ENCODE data around the gene SPNS2.

The SPNS2 gene

DNA sequence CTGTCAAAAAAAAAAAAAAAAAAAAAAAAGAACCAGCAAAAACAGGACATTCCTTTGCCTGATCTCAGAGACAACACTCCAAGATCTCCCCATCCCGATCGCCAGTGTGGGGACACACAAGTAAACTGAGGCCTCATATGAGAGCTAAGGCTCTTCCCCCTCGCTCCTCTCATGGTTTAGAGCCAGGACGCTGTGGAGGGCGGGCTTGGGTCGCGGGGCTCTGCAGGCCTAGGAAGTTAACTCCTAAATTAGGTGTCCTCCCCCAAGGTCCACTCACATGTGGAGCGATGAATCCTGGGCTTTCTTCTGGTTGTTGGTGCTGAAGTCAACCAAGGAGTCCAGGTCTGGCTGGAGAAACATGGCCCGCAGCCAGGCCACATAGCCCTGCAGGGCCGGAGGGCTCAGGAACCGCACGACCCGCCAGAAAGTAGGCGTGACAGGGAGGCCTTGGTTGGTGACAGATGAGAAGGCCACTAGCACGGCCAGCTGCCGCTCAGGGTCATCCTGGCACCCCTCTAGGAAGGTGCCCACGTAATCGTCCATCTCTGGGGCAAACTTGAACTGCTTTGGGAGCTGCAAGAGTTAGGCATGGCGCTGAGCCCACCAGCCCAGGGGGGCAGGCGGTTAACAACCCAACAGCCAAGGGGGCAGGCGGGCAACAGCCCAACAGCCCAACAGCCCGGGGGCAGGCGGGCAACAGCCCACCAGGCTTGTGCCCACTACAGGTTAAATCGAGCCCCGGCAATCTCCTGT lies 51.3 kb downstream of the SPNS2 start:
- no peak for DNase-seq (ENCODE audit: low read depth in 2 of 2)

DNA sequence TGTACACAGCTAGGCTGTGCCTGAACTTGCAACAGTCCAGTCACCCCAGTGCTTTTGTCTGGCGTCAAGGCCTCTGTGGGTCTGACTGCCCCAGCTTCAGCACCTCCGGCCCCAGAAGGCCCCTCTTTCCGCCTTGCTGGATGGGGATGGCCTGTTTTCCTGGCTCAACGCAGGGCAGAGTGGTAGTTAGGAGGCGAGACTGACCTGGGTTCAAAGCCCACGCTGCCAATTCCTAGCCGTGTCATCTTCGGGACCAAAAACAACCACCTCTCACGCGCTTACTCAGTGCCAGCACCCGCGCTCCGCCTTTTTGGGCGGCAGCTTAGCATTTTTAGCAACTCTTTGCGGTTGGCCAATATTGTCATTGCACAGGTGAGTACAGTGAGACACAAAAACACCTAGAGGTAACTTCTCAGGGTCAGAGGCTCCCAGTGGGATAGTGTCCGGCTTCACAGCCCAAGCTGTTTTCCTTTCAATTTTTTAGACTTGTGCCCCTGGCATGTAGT lies 51.9 kb downstream of the SPNS2 start:
- no peak for DNase-seq (ENCODE audit: low read depth in 2 of 2)

DNA sequence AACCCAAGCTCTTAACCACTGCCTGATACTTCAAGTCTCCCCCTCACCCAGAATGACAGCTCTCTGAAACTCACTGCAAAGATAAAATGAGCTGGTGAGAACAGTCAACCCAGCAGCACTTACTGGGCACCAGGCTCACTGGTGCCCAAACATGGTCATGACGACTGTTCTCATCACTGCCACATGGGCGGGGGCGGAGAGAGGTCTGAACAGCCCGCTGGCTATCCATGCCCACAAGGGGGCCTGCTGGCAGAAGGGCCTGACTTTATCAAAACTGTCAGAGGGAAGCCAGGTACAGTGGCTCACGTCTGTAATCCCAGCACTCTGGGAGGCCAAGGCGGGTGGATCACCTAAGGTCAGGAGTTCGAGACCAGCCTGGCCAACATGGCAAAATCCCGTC lies 52.5 kb downstream of the SPNS2 start:
- no peak for DNase-seq (ENCODE audit: low read depth in 2 of 2)

DNA sequence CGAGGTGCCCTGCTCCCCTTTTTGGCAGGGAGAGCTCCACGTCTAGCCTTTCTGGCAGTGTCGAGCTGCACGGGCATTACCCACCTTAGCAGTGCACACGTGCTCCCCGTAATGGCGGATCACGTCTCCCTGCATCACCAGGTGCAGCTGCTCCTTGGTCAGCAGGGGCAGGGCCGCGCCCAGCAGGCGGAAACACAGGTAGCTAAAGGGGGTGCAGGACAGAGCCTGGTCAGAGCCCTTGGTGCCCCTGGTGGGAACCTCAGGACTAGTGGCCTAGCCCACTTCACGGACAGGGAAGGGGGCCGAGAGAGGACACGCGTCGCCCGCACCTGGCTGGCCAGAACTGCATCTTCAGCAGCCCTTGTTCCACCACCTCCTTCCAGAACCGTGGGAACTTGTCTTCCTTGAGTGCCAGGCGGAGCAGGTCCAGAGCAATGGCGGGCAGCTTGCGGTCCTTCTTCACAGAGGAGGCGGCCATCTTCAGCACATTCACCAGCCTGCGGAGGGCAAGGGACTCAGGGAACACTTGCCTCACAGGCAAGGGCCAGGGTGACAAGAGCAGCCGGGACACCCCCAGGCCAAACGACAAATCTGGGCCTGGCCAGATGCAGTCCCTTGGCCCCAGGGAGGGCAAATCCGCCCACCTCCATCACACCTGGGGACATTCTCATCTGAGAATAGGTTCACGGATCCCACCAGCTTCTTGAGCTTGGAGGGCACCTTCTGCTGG lies 53.3 kb downstream of the SPNS2 start:
- no peak for DNase-seq (ENCODE audit: low read depth in 2 of 2)

DNA sequence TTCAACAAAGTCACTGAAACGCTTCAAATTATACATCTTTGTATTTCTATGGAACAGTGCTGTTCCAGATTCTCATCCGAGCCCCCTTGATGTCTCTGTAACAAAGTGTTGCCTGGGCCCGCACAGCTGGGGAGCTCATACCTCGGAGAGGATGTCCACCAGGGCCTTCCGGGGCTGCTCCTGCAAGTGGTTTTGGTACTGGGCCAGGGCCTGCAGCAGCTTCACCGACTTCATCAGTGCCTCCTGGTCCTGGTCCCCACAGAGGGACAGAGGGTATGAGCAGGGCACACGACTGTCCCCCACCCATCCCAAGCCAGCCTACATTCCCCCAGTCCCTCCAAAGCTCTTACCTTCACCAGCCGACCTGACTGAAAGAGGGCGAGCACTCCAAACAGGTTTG lies 55.0 kb downstream of the SPNS2 start:
- DNase-seq (ENCODE audit: low read depth in 2 of 2) = no peak

DNA sequence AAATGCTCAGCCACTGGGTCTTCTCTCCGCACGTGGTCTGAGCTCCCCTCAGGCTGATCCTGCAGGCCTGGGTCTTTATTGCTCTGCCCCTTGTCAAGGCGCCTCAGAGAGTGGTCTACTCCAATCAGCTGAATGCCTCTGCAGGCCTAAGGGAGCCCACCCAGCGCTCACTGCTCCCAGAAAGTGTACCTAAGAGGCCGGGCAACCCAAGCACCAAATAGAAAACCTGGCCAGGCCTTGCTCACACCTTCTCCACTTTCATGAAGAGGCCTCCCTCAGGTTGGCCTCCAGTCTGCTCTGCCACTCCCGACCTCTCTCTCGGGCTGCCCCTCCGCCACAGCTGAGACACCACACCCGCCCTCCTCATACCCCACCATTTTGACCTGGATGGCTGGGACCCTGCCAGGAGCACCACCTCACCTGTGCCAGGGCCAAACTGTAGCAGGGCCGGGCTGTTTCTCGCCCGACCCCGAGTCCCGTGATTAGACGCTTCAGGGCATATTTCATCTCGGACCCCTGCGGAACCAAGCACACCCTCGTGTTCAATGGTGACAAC lies 55.8 kb downstream of the SPNS2 start:
- DNase-seq (ENCODE audit: low read depth in 2 of 2) = no peak

DNA sequence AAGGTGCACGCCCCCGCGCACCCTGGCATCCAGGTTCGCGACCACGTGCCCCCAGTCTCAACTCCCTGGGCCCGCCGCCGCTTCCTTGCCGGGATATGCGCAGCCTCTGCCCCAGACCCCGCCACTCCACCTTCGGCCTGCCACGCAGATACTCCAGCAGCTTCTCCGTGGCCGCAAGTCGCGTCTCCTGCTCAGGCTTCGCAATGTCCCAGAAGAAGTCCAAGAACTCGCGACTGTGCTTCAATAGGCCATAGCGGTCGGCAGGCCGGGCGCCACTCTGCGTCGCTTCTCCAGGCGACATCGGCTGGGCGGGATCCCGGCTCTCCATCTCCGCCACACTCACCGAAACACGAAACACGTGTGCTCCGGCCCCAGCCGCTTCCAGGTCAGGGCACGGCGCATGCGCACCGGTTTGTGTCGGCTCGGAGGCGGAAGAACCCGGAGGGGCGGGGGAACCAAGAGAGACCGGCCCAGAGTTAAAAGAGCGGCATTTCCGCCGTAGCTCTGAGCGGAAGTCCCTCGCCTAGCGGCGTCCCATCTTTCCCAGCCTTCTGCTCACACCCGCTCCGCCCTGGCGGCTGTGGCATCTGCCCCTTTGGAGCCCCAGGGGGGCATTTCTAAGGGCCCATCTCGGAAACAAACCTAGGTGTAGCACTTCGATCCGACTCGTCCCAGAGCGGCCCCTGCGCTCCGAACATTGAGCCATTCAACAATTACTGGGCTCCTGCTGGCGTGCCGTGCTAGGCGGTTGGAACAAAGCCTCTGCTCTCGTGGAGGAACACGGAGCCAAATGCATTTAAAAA lies 56.5 kb downstream of the SPNS2 start, which contains the start of gene MYBBP1A:
Gene MYBBP1A, minus strand, starts transcription at position 388 of the 803 bp plus-strand sequence. Its CDS starts 60 bp downstream, at position 328.
- DNase-seq (ENCODE audit: low read depth in 2 of 2) = peak; percentile 96

DNA sequence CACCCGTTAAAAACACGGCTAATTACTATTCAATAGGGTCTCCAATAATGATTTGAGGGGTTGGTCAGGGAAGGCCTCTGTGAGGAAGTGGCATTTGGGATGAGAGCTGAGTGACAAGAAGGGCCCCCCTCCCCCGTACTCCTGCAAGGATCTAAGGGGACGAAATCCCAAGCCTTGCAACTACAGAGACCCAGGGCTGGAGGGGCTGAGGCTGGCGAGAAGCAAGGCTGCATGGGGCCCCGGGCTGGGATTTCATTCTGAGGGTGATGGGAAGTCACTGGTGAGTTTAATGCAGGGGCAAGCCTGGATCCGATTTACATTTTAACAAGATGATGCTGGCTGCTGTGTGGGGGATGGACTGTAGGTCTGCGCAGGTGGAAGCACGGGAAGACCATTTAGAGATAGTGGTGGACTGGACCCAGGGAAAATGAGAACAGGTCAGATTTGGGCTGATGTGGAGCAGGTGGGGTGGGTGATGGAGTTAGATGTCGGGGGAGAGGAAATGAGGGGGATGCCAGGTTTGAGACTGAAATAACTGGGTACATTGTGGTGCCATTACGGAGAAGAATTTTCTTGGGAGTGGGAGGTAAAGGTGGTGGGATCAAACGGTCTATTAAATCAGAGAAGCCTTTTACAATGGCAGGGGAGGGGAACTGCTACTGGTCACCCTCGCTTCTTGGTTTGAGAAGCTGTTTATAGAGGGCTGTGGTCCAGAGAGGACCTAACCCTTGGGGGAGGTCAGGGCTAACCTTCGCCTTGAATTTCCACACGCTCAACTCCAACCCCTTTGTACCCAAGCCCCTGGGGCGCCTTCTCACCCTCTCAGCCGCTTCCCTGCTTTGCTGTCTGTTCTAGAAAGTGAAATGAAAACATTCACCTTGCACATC lies 57.4 kb downstream of the SPNS2 start:
- no peak for DNase-seq (ENCODE audit: low read depth in 2 of 2)

DNA sequence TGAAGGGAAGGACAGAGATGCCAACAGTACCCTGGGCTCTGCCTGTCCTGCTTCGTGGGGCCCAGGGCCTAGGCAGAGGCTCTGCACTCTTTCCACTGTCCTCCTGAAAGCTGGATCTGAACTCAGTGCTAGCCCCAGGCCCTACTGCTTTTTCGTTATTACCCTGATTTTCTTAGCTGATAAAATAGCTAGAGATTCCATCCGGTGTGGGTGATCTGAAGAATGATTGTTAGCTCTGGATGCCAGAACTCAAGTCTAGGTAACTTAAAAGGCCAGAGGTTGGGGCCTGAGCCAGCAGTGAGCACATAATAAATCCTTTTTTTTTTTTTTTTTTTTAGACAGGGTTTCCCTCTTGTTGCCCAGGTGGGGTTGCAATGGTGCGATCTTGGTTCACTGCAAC lies 58.3 kb downstream of the SPNS2 start:
- no peak for DNase-seq (ENCODE audit: low read depth in 2 of 2)

DNA sequence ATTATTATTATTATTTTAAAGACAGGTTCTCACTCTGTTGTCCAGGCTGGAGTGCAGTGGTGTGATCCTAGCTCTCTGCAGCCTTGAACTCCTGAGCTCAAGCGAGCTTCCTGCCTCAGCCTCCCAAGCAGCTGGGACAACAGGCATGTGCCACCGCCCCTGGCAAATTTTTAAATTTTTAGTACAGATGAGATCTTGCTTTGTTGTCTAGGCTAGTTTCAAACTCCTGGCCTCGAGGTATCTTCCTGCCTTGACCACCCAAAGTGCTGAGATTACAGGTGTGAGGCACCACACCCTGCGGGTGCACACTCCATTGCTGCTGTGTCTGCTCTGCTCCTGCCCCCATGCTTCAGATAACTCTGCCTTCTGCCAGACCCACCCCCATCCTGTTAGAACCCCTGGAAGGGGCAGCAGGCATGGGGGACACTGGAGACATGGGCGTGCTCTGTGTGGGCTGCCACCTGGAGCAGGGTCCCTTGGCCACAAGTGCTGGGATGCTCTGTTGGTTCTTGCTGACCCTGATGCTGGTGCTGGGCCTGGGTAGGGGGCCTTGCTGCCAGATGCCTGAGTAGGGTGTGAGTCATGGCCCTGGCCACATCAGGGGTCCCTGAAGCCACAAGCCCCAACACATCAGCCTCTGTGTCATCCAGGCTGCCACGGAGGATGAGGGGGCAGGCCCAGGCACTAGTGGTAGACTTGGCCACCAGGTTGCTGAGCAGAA lies 59.1 kb downstream of the SPNS2 start:
- no peak for DNase-seq (ENCODE audit: low read depth in 2 of 2)

DNA sequence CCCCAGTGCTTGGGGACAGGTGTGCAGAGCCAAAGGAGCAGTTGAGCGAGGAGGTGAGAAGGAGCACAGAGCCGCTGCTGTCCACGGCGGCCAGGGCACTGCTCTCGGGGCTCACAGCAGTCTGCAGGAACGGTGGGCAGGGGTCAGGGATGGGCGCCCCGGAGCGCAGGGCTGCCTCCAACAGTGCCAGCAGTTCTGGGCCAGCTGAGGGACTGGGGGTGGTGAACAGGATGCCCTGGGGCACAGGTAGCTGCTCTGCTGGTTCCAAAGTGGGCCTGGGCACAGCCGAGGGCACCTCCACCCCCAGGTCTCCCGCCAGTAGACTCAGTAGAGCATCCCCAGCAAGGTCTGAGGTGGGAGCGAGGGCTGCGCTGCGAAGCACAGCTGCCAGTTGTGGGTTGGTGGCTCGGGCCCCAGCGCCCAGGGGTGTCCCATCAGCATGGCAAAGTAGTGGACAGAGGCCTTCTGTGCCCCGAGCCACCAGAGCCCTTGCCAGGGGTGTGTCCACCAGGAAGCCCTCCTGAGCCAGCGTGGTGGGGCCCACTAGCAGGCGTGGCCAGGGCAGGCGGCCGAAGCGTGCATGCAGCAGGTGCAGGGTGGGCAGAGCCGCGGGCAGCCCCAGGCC lies 59.8 kb downstream of the SPNS2 start:
- DNase-seq (ENCODE audit: low read depth in 2 of 2) = no peak

DNA sequence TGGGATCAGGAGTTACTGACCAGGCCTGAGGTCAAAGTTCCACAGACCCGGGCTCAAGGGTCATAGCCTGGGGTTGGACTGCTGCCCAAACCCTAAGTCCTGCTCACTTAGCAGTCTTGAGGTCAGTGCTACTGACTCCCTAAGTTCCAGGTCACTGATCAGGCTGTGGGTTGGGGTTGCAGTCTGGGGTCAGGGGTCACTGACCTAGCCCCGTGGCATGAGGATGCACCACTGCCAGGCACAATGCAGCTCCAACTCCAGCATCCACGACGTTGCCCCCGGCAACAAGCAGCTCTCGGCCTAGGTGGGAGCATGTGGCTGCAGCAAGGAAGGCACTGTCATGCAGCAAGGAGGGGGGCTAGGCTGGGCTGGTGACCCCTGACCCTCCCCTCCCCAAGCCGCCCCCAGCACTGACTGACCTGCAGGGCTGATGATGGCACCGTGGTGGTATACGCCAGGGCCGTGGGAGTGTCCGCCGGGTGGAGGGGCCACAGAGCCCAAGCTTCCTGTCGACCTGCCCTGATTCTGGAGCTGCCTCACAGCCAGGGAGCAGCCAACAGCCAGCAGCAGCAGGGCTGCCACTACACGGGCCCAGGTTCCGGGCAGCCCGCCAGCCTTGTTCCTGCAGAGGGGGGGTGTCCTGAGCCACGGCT lies 60.6 kb downstream of the SPNS2 start:
- no peak for DNase-seq (ENCODE audit: low read depth in 2 of 2)

DNA sequence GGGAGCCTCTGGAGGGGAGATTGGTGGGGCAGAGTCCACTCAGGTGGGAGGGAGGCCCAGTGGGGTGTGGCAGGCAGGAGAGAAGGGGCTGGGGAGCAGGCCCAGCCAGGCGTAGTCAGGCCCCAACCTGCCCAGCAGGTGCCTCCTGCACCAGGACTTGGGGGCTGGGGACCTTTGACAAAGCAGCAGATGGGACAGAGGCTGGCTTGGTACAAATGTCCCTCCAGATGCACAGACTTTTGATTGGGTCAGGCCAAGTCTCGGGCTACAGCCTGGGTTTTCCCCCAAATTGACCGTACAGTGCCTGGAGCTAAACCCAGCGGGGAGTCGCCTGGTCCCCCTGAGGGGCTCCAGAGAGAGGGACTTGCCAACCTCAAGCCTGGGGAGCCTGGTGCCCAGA lies 61.3 kb downstream of the SPNS2 start:
- no peak for DNase-seq (ENCODE audit: low read depth in 2 of 2)

DNA sequence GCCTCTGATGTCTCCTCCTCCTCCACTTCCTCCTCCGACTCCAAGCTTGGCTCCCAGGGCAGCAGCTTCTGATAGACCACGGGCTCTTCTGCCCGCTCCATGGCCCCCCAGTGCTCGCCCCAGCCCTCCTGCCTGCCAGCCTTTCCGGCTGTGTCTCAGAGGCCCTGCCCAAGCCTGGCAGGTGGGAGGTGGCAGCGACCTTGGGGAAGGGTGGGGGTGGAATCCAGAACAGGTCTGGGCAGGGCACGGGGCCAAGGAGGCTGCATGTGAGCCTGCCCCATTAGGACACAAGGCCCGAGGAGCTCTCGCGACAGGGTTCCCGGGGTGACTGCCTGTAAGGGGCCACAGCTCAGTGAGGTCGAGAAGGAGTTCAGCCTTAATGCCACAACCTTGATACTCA lies 61.7 kb downstream of the SPNS2 start, which contains the start of gene GGT6:
Gene GGT6, minus strand, starts transcription at position 157 of the 400 bp plus-strand sequence. Its CDS starts 56 bp downstream, at position 101.
- no peak for DNase-seq (ENCODE audit: low read depth in 2 of 2)

DNA sequence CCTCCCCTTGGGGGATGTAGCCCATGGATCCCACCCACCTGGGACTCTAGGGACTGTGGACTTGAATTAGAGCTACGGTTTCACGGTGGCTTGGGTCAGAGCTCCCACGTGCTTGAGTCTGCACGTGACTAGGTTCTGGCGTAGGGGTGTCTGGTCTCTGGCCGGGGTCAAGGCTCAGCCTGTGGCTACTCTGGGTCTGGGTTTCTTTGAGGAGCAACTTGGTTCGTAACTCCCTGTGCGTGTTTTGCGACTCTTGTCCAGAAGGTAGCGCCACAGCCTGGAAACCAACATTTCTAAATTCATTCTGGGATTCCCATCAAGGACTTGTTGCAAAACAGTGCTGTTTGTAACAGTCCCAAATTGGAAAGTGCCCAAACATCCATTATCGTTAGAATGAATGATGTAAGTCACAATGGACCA lies 62.2 kb downstream of the SPNS2 start:
- DNase-seq (ENCODE audit: low read depth in 2 of 2) = no peak

DNA sequence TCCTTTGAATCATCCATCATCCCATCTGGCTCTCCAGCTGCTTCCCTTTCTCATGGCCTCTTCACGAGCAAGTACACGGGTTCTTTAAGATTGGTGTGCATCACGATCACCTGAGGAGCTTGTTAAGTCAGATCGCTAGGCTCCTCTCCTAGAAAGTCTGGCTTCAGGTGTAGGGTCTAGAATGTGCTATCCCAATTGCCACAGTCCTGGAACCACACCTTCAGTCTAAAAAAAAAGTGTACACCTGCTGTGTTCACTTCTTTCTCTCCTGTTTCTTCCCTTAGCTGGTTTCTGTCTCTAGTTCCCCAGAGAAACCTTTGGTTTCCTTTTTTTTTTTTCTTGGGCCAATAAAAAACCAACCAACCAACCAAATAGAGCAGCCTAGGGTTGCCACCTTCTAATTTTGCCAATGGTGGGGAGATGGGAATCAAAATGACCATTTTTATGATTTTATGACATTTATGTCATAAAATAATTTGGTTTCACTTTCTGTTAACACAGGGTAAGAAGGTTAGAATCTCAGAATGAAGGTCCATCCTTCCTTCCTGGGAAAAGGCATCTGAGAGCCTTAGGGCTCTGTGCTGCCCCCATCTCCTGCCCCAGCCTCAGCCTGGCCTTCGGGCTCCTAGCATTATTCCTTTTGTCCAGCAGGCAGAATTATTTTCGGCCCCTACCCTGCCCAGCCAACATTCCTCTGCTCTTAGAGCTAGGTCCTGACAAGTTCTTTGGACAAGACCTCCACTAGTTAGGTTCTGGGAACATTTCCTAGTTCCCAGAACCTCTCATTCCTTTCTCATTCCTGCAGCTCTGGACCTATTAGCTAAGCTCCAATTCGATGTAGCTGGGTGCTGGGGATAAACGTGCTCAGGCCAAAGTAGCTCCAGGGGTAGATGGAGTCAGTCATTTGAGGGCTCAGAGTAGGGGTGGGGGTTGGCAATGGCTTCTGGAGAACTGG lies 63.6 kb downstream of the SPNS2 start:
- DNase-seq (ENCODE audit: low read depth in 2 of 2) = no peak

DNA sequence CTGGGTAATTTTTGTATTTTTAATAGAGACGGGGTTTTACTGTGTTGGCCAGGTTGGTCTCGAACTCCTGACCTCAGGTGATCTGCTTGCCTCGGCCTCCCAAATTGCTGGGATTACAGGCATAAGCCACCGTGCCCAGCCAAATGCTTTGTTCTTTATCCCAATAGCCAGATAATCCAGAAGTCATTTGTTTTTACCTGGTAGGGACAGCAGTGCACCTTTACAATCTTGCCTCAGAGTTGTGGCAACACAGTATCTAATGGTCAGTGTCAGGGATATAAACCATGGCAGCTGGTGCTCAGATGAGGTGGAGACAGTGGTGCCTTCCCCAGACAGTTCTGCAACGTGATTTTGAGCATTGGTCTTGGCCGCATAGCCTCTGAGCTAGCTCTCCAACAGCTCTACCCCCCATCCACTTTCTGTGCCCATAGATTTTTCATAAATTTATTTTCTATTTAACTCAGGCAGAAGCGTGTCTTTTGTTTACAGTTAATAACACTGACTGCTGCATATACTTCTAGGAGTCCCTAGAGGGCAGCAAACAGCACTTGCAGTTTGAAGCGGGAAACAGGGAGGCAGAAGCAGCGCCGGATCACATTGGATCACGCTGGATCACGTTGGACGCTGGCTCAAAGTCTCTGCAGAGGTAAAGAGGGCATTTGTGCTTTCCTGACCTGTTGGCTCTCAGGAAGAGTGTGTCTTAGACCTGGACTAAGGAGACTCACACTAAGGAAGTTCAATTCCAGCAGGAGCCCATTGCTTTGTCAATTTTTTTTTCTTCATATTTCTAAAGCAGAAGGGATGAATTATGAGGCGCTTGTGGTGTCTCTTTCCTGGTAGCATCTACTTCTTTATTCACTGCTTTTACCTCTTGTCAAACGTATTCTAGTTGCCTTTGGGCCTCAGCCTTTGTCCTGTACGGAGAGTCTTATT lies 66.8 kb downstream of the SPNS2 start:
- DNase-seq (ENCODE audit: low read depth in 2 of 2) = peak; percentile 38 to 39

All from stimulated activated CD4-positive, alpha-beta T cell treated with anti-CD3 and anti-CD28 coated beads, Interleukin-15, amount 100 ng/mL, for 48 hours (primary cell).